ENCODE data around the gene KCNN3.
"Not testable (repeated sequence)": the region's sequence is repeated elsewhere in the genome, so short reads cannot be mapped to it uniquely, and the experiment has no call there.

Gene KCNN3

DNA sequence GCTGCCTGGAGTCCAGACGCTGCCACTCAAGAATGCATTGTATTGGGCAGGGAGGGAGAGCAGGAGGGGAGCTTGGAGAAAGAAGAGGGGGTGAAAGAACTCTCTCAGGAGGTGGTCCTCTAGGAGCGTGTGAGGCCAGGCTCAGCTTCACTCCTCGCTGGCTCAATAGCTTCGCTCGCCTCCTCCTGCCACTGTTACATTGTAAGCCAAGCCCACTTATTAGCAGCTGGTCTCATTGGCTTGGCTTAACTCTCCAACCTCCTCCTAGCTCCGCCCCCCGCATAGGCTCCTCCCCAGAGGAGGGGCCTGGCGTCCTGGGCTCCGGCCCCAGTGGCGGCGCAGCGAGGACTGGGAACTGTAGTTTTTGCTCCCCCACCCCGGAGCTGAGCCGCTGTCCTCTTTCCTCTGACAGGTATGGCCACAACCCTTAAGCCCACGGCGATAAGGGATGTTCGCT, at the start of gene KCNN3:
Gene KCNN3, minus strand, starts transcription at position 167 of the 457 bp plus-strand sequence. CDS start 317 bp downstream, outside the sequence.
- peaks cover 34% of the 10 kb centered on the region for H3K27me3 Mint-ChIP-seq (ENCODE audit: low read depth)
- no peak within 1 kb of the TSS for H3K27ac Mint-ChIP-seq
- no peaks in the 10 kb centered on the region for H3K9me3 Mint-ChIP-seq
- no peaks in the 10 kb centered on the region for H3K36me3 Mint-ChIP-seq (ENCODE audit: low read depth)
- H3K4me3 Mint-ChIP-seq: peak within 1 kb of the TSS; percentile 30
- H3K4me1 Mint-ChIP-seq (ENCODE audit: low read depth): peaks cover 29% of the 10 kb centered on the region

- Mint-ChIP-seq H3K4me3 (no peak overlapping the region), H3K27me3 (ENCODE audit: low read depth) (no peaks in the 10 kb centered on the region), H3K27ac (no peak overlapping the region), H3K9me3 (peaks cover 9% of the 10 kb centered on the region), H3K36me3 (ENCODE audit: low read depth) (peaks cover 16% of the 10 kb centered on the region), H3K4me1 (ENCODE audit: low read depth) (no peaks in the 10 kb centered on the region)
Measured at GRCh38 chr1:154913273-154913672, 43.2 kb upstream of the KCNN3 start.

GRCh38 chr1:154912755-154913154, 42.7 kb upstream of the KCNN3 start:
- Mint-ChIP-seq H3K27me3 (ENCODE audit: low read depth) (no peaks in the 10 kb centered on the region), H3K27ac (no peak overlapping the region), H3K4me3 (no peak overlapping the region), H3K36me3 (ENCODE audit: low read depth) (peaks cover 16% of the 10 kb centered on the region), H3K9me3 (peaks cover 9% of the 10 kb centered on the region), H3K4me1 (ENCODE audit: low read depth) (no peaks in the 10 kb centered on the region)

- Mint-ChIP-seq H3K27ac (no peak overlapping the region), H3K9me3 (peaks cover 8% of the 10 kb centered on the region)
Measured at GRCh38 chr1:154911691-154912550, 41.8 kb upstream of the KCNN3 start.

GRCh38 chr1:154910851-154911250, 40.8 kb upstream of the KCNN3 start:
- Mint-ChIP-seq H3K4me1 (ENCODE audit: low read depth) (no peaks in the 10 kb centered on the region), H3K9me3 (no peaks in the 10 kb centered on the region), H3K27ac (no peak overlapping the region), H3K36me3 (ENCODE audit: low read depth) (peaks cover 5% of the 10 kb centered on the region), H3K27me3 (ENCODE audit: low read depth) (no peaks in the 10 kb centered on the region), H3K4me3 (no peak overlapping the region)

More at GRCh38 chr1:154911691-154912550, 41.8 kb upstream of the KCNN3 start:
- peaks cover 16% of the 10 kb centered on the region for H3K36me3 Mint-ChIP-seq (ENCODE audit: low read depth)
- H3K4me1 Mint-ChIP-seq (ENCODE audit: low read depth): no peaks in the 10 kb centered on the region
- no peaks in the 10 kb centered on the region for H3K27me3 Mint-ChIP-seq (ENCODE audit: low read depth)
- no peak overlapping the region for H3K4me3 Mint-ChIP-seq

DNA sequence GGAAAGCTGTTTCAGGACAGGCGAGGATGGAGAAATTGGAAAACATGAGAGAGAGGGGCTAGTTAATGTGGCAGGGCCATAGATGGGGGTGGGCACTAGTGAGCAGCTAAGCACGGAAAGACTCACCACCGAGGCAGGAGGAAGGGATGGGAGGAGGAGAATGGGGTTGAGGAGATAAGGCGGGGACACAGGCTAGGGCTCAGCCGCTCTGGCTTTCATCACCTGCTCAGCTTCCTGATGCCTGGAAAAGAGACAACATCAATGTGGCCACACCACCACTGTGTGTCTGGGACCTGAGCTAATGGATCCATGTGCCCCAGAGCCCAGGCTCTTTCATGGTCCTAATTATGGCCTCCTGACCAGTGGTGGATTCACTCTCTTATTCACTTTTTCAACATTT, 38.9 kb upstream of the KCNN3 start:
- Mint-ChIP-seq H3K27ac (no peak overlapping the region), H3K4me3 (no peak overlapping the region), H3K27me3 (ENCODE audit: low read depth) (no peaks in the 10 kb centered on the region), H3K4me1 (ENCODE audit: low read depth) (no peaks in the 10 kb centered on the region), H3K36me3 (ENCODE audit: low read depth) (peaks cover 3% of the 10 kb centered on the region), H3K9me3 (no peaks in the 10 kb centered on the region)

GRCh38 chr1:154908129-154908528, 38.0 kb upstream of the KCNN3 start:
- H3K27ac Mint-ChIP-seq; H3K9me3 Mint-ChIP-seq; H3K4me3 Mint-ChIP-seq; H3K27me3 Mint-ChIP-seq (ENCODE audit: low read depth); H3K4me1 Mint-ChIP-seq (ENCODE audit: low read depth); H3K36me3 Mint-ChIP-seq (ENCODE audit: low read depth): not testable (repeated sequence)

DNA sequence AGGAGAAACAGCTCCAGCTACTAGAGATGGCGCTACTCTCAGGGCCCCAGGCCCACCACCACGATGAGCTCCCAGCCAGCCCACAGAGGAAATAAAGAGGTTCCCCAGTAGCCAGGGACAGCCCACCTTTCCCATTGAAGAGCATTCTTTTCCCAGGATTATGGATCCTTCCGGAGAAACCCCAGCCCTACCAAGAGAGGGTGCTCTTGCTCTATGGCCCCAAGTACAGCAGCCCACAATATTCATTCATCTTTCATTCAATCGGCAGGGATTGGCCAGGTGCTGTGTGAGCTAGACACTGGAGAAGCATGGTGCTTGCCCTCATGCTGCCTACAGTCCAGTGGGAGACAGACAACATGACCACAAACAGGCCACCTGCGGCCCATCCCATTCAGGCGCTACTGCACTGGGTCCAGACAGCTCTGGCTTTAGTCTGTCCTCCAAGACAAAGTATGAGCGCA, 36.6 kb upstream of the KCNN3 start:
- no peak overlapping the region for H3K4me3 Mint-ChIP-seq
- peaks cover 3% of the 10 kb centered on the region for H3K36me3 Mint-ChIP-seq (ENCODE audit: low read depth)
- no peak overlapping the region for H3K27ac Mint-ChIP-seq
- H3K4me1 Mint-ChIP-seq (ENCODE audit: low read depth): no peaks in the 10 kb centered on the region
- H3K9me3 Mint-ChIP-seq: no peaks in the 10 kb centered on the region
- no peaks in the 10 kb centered on the region for H3K27me3 Mint-ChIP-seq (ENCODE audit: low read depth)

DNA sequence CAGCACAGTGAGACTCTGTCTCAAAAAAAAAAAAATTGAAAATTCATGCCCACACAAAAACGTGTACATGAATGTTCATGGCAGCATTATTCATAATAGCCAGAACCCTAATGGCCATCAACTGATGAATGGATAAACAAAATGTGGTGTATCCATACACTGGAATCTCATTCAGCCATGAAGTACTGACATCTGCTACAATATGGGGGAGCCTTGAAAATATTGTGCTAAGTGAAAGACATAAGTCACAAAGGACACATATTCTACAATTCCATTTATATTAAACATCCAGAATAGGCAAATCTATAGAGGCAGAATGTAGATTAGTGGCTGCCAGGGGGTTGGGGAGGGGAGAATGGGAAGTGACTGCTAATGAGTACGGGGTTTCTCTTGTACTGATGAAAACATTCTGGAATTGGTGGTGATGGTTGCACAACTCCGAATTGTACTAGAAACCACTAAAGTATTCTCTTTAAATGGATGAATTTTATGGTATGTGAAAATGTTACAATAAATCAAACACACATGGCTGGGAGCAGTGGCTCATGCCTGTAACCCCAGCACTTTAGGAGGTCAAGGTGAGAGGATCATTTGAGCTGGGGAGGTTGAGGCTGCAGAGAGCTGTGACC, 33.0 kb upstream of the KCNN3 start:
- H3K9me3 Mint-ChIP-seq: no peaks in the 10 kb centered on the region
- no peaks in the 10 kb centered on the region for H3K36me3 Mint-ChIP-seq (ENCODE audit: low read depth)
- no peaks in the 10 kb centered on the region for H3K27me3 Mint-ChIP-seq (ENCODE audit: low read depth)
- H3K4me3 Mint-ChIP-seq: no peak overlapping the region
- no peak overlapping the region for H3K27ac Mint-ChIP-seq
- H3K4me1 Mint-ChIP-seq (ENCODE audit: low read depth): no peaks in the 10 kb centered on the region

DNA sequence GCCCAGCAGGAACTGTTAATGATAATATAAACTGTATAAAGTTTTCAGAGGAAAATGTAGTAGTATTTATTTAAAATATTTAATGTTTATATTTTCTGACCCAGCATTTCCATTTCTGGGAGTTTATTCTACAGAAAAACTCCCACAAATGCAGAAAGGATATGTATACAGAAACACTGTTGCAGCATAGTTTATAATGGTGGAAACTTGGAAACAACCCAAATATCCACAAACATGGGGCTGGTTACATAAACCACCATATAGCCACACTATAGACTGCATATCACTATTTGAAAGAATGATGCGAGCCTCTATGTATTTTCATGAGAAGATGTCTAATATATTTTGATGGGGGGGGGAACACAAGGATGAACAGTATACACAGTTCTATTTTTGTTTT, 31.5 kb upstream of the KCNN3 start:
- Mint-ChIP-seq H3K4me1 (ENCODE audit: low read depth) (no peaks in the 10 kb centered on the region), H3K4me3 (no peak overlapping the region), H3K36me3 (ENCODE audit: low read depth) (no peaks in the 10 kb centered on the region), H3K27ac (no peak overlapping the region), H3K27me3 (ENCODE audit: low read depth) (no peaks in the 10 kb centered on the region), H3K9me3 (no peaks in the 10 kb centered on the region)

DNA sequence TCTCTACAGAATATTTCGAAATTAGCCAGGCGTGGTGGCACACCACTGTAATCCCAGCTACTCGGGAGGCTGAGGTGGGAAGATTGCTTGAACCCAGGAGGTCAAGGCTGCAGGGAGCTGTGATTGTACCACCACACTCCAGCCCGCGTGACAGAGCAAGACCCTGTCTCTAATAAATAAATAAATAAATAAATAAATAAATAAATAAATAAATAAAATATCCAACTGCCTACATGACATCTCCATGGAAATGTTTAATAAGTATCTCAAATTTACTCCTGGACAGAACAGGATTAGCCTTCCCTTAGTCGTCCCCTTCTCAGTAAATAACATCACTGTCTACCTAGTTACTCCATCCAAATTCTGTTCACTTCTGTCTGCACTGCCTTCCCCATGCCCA, 29.0 kb upstream of the KCNN3 start:
- H3K4me3 Mint-ChIP-seq: no peak overlapping the region
- H3K27me3 Mint-ChIP-seq (ENCODE audit: low read depth): no peaks in the 10 kb centered on the region
- H3K4me1 Mint-ChIP-seq (ENCODE audit: low read depth): no peaks in the 10 kb centered on the region
- no peaks in the 10 kb centered on the region for H3K36me3 Mint-ChIP-seq (ENCODE audit: low read depth)
- H3K9me3 Mint-ChIP-seq: no peaks in the 10 kb centered on the region
- no peak overlapping the region for H3K27ac Mint-ChIP-seq

GRCh38 chr1:154896771-154897286, 26.7 kb upstream of the KCNN3 start:
- Mint-ChIP-seq H3K36me3 (ENCODE audit: low read depth) (no peaks in the 10 kb centered on the region), H3K4me3 (no peak overlapping the region), H3K9me3 (peaks cover 4% of the 10 kb centered on the region), H3K27me3 (ENCODE audit: low read depth) (no peaks in the 10 kb centered on the region), H3K27ac (no peak overlapping the region), H3K4me1 (ENCODE audit: low read depth) (no peaks in the 10 kb centered on the region)

DNA sequence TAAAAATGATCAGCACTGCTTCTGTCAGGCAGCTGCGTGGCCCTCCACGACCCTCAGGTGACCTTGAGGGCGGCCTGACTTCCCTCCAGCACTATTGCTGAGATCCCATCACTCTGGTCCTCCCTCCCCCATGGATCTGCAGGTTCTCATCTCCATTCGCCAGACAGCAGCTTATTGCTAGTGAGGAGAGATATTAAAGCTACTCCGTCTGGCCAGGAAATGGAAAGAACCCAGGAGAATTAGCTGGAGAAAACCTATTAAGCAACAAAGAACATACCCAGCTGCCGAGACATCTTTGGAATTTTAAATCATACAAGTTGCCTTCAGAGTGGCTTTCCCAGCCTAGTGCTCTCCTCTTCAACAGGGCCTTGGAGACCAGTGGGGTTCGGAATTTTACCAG, 25.7 kb upstream of the KCNN3 start:
- peaks cover 4% of the 10 kb centered on the region for H3K9me3 Mint-ChIP-seq
- H3K4me3 Mint-ChIP-seq: no peak overlapping the region
- H3K4me1 Mint-ChIP-seq (ENCODE audit: low read depth): no peaks in the 10 kb centered on the region
- no peak overlapping the region for H3K27ac Mint-ChIP-seq
- no peaks in the 10 kb centered on the region for H3K27me3 Mint-ChIP-seq (ENCODE audit: low read depth)
- H3K36me3 Mint-ChIP-seq (ENCODE audit: low read depth): no peaks in the 10 kb centered on the region

GRCh38 chr1:154891452-154891851, 21.4 kb upstream of the KCNN3 start:
- Mint-ChIP-seq H3K36me3 (ENCODE audit: low read depth) (no peaks in the 10 kb centered on the region), H3K27me3 (ENCODE audit: low read depth) (no peaks in the 10 kb centered on the region), H3K27ac (no peak overlapping the region), H3K9me3 (peaks cover 4% of the 10 kb centered on the region), H3K4me3 (no peak overlapping the region), H3K4me1 (ENCODE audit: low read depth) (peaks cover 9% of the 10 kb centered on the region)

DNA sequence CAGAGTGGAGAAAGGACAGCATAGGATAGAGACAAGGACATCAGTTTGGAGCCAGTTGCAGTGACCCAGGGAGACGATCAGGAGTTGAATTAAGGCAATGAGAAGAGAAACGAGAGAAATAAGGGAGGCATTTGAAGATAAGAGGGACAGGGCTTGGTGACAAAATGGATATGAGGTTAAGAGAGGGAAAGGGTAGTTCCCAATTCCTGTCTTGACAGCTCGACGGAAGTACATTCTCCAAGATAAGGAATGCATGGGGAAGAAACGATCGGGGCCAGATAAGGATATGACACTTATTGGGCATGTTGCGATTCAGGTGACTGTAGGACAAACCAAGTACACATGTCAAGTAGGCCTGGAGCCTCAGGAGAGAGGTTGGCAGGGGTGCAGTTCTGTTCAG, 18.7 kb upstream of the KCNN3 start:
- Mint-ChIP-seq H3K27me3 (ENCODE audit: low read depth) (no peaks in the 10 kb centered on the region), H3K27ac (no peak overlapping the region), H3K4me3 (no peak overlapping the region), H3K36me3 (ENCODE audit: low read depth) (no peaks in the 10 kb centered on the region), H3K9me3 (peaks cover 4% of the 10 kb centered on the region), H3K4me1 (ENCODE audit: low read depth) (peaks cover 23% of the 10 kb centered on the region)
